Hepatocyte (in vitro differentiated cells): ENCODE data around the gene MAT2B.

Experiments
- EZH2 ChIP-seq: fragments of 200-600 bp; sonication (generic); IDR thresholded peaks from 2 replicates; pipeline ENCODE4 v1.6.1; 2016; ENCODE audit warnings: antibody characterized with exemption, mild to moderate bottlenecking, borderline replicate concordance
- TF ChIP-seq, protein P1 (sequence below): fragments of 200-600 bp; sonication (generic); IDR thresholded peaks from 2 replicates; pipeline ENCODE4 v1.5.1; 2016; ENCODE audit warnings: antibody characterized with exemption, mild to moderate bottlenecking; ENCODE audit not compliant: poor library complexity

DNA sequence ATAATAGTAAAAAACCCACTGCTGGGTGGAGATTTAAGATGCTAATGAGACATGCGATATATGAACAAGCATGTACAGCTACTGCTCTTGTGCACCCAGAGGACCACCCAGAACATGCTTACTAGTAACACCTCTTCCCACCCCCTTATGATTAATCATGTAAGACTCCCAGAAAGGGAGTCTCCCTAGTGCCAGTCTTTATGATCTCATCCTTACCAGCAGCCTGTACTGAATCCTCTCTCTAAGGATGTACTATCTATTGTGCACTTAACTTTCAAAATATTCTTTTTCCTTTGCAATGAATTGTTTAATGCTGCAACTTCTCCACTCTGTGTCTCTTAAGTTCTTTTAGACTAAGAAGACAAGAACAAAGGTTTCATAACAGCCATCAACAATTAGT is 9.1 kb upstream of the MAT2B start:
- TF ChIP-seq, protein P1, sequence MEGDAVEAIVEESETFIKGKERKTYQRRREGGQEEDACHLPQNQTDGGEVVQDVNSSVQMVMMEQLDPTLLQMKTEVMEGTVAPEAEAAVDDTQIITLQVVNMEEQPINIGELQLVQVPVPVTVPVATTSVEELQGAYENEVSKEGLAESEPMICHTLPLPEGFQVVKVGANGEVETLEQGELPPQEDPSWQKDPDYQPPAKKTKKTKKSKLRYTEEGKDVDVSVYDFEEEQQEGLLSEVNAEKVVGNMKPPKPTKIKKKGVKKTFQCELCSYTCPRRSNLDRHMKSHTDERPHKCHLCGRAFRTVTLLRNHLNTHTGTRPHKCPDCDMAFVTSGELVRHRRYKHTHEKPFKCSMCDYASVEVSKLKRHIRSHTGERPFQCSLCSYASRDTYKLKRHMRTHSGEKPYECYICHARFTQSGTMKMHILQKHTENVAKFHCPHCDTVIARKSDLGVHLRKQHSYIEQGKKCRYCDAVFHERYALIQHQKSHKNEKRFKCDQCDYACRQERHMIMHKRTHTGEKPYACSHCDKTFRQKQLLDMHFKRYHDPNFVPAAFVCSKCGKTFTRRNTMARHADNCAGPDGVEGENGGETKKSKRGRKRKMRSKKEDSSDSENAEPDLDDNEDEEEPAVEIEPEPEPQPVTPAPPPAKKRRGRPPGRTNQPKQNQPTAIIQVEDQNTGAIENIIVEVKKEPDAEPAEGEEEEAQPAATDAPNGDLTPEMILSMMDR, result no peak
- TF ChIP-seq EZH2, result no peak
